Hematopoietic multipotent progenitor cell treated with erythropoietin and hydrocortisone succinate and interleukin-3 and kit ligand, for 6 days (in vitro differentiated cells): ENCODE data around the gene ZNRF4.
"Not testable (repeated sequence)": the region's sequence is repeated elsewhere in the genome, so short reads cannot be mapped to it uniquely, and the experiment has no call there.

Experiments
- DNase-seq: peaks from one replicate; pipeline ENCODE4 v3.0.0-alpha.2; 2015

The ZNRF4 gene, protein sequence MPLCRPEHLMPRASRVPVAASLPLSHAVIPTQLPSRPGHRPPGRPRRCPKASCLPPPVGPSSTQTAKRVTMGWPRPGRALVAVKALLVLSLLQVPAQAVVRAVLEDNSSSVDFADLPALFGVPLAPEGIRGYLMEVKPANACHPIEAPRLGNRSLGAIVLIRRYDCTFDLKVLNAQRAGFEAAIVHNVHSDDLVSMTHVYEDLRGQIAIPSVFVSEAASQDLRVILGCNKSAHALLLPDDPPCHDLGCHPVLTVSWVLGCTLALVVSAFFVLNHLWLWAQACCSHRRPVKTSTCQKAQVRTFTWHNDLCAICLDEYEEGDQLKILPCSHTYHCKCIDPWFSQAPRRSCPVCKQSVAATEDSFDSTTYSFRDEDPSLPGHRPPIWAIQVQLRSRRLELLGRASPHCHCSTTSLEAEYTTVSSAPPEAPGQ

DNA sequence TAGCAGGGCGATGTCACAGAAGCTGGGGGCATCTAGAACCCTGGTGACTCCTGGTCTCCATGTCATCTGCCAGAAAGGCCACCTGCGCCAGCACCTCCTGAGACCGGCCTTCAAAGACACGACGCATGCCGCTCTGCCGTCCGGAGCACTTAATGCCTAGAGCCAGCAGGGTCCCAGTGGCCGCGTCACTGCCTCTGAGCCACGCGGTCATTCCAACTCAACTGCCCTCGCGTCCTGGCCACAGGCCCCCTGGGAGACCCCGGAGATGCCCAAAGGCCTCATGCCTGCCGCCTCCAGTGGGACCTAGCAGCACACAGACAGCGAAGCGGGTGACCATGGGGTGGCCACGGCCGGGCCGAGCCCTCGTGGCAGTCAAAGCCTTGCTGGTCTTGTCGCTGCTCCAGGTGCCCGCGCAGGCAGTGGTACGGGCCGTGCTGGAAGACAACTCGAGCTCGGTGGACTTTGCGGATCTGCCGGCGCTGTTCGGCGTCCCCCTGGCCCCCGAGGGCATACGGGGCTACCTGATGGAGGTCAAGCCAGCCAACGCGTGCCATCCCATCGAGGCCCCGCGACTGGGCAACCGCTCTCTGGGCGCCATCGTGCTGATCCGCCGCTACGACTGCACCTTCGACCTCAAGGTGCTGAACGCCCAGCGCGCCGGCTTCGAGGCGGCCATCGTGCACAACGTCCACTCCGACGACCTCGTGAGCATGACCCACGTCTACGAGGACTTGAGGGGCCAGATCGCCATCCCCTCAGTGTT lies at the start of gene ZNRF4:
Gene ZNRF4 (plus strand): TSS at position 51 of the 763 bp plus-strand sequence. CDS start 75 bp downstream, at position 126.
- no peak for DNase-seq

- not testable (repeated sequence) for DNase-seq
Observed at GRCh38 chr19:5406198-5406597, 49.0 kb upstream of the ZNRF4 start.

DNA sequence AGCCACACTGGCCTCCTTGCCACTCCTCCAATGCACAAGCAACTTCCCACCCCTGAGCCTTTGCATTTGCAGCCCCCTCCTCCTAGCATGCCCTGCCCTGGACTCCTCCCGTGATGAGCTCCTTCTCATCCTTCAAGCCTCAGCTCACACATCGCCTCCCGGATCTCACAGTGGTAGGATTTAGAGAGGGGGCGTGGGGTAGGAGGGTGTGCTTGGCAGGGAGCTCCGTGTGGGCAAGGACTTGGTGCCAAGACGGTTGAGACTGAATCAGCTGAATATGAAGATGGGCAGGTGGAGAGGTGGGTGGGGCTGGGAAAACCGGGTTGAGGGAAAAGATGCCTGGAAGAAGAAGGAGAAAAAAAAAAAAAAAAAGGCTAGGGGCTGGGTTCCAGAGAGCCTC lies 48.4 kb upstream of the ZNRF4 start:
- DNase-seq: no peak

GRCh38 chr19:5407356-5407755 lies 47.9 kb upstream of the ZNRF4 start:
- DNase-seq: peak; percentile 13

GRCh38 chr19:5417495-5418436 lies 37.5 kb upstream of the ZNRF4 start:
- DNase-seq: no peak

- DNase-seq: no peak
Observed at GRCh38 chr19:5418677-5419076, 36.5 kb upstream of the ZNRF4 start.

DNA sequence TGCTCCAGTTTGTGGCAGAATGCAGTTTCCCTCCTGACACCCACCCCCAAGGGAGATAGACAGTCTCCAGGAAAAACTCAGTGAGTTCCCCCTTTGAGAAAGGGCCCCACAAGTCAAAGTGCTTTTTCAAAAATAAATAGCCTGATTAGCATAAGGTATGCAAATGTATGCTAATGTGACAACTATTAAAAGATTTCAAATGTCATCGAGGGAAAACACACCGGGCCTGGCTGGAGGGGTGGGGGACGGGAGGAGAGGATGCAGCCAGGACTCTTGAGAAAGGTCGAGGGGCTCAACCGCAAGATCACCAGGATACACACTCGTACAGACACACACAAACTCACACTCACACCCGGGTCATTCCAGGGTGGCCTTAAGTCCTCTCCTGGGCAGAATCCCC lies 34.3 kb upstream of the ZNRF4 start:
- no peak for DNase-seq

- DNase-seq: no peak
Observed at GRCh38 chr19:5423567-5424125, 31.6 kb upstream of the ZNRF4 start.

DNA sequence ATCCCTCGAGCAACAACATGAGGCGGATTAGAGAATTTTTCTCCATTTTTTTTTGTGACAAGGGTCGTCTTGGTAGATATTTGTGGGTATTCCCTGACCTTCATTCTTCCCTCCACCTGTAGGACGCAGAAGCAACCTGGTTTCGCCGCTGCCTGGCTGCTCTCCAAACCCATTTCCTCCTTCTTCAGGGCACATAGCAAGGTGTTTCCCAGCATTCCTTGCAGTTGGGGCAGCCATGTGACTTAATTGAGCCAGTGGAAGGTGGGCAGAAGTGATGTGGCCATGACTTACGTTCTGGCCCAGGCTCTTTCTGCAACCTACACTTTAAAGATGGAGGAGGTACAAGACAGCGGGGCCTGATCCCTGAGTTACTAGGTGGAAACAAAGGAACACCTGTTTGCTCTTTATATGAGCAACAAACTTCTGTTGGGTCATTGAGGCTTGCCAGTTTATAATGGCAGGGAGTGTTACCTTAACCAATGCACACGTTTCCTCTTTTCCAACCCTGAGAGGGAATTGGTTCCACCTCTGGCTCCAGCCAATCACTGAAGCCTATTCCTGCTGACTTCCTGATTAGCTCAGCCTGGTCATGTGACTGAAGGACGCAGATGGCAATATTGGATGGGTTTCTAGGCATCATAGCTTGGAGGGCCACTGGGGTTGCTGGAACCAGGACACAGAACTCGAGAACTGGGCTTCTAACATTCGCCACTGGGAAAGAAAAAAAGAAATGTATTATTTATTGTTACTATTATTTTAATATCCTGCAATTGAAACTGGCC lies 30.8 kb upstream of the ZNRF4 start:
- no peak for DNase-seq

- DNase-seq: no peak
Observed at GRCh38 chr19:5425260-5425659, 30.0 kb upstream of the ZNRF4 start.

GRCh38 chr19:5430237-5430636 lies 25.0 kb upstream of the ZNRF4 start:
- peak; percentile 9 for DNase-seq

- no peak for DNase-seq
Observed at GRCh38 chr19:5432687-5433086, 22.5 kb upstream of the ZNRF4 start.

GRCh38 chr19:5434351-5434917 lies 20.8 kb upstream of the ZNRF4 start:
- DNase-seq: no peak

DNA sequence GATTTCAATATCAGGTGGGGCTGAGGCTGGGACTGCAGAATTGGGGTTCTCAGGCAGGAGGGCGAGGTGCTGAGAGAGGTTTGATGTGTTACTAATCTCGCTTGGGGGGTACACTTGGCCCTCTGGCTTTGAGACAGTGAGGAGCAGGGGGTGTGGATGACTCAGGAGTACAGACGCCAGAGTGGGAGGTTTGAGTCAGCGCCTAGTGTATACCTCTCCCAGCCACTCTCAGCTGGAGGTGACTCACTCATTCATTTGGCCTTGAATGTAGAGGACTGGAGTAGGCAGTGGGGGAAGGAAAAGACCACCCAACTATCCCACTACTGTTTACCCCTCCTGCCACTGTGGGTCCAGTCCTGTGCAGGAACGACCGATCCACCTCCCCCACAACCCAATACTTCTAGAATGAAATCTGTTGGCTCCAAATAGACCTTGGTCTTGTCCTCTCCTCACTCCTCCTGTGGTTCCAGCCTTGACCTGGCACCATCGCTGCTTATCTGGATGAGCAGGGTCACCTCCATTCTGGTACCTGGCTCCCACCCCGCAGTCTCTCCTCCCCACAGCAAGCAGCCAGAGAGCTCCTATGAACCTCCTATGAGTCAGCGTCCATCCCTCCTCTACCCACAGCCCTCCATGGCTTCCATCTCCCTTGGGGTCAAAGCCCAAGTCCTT lies 20.1 kb upstream of the ZNRF4 start:
- DNase-seq: peak; percentile 4

DNA sequence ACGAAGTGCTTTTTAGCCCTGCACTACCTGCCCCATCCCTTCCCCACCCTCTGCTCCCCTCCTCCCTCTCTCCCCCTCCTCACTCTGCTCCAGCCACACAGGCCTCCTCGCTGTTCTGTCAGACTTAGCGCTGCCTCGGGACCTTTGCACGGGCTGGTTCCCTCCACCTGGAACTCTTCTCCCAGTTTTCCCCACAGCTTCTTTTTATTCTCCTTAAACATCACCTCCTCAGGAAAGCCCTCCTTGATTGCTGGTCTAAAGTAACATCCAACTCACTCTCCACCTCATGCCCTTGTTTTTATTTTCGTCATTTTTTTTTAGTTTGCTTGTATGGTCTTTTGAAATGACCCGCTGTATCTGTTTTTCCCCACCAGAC lies 19.6 kb upstream of the ZNRF4 start:
- DNase-seq: no peak

DNA sequence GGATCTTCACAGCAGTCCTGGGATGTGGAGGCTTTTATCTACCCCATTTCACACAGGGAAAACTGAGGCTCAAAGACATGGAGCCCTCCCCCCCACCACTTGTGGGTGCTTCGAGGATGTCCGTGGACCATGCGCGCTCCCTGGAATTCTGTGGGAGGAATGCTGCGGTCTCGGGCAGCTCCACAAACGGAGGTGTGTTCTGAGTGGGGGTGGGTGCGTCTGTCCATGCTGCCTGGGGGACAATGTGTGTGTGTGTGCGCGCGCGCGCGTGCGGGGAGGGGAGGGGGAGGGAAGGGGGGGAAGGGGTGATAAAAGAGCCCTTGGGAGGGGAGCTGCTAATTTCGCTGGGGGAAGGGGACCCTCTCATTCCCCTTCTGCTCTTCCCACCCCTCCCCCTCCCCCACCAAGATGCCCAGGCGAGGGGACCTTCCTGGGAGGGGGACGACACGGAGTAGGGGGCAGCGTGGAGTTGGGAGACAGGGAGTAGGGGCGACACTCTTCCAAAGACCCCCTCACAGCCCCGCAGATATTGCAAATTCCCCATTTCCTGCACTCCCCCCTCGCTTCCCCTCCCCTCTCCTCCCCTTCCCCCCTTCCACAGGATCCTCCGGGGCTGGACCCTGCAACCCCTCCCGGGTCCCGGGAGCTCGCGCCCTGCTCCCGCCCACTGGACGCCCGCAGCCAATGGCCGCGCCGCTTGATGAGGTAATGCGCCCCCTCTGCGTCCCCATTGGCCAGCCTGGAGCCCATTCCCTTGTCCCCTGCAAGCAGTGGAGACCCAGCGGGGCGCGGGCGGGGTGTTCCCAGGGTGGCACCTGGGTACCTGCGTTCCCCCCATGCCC lies 18.9 kb upstream of the ZNRF4 start:
- DNase-seq: peak; percentile 11

DNA sequence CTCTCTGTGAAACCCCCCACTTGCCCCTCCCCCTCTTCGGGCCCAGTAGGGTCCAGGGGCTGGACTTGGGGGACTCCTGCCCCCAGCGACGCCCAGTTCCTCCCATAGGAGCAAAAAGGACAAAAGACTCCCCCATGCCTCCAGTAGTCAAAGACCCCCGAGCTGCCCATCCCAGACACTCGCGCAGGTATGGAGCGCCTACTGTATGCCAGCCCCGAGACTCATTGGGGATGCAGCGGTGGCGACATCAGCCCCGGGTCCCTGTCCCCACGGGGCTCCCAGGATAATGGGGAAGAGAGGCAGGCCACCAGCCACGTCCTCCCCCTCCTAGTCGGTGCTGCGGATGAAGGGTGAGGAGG lies 18.3 kb upstream of the ZNRF4 start:
- DNase-seq: no peak

GRCh38 chr19:5438756-5439155 lies 16.5 kb upstream of the ZNRF4 start:
- DNase-seq: not testable (repeated sequence)

- DNase-seq: no peak
Observed at GRCh38 chr19:5439452-5439851, 15.8 kb upstream of the ZNRF4 start.

GRCh38 chr19:5440299-5440698 lies 14.9 kb upstream of the ZNRF4 start:
- no peak for DNase-seq
